Ectodermal cell (in vitro differentiated cells): Measurements from ENCODE around the gene ZNF532.
"Not testable (repeated sequence)": the region's sequence is repeated elsewhere in the genome, so short reads cannot be mapped to it uniquely, and the experiment has no call there.

Experiments used
- H3K27ac ChIP-seq: 2 replicates; pipeline ENCODE4 v1.7.0; 2013; ENCODE audit warnings: mild to moderate bottlenecking, low read depth, low read length; ENCODE audit not compliant: insufficient read depth, poor library complexity, severe bottlenecking
- H3K27me3 ChIP-seq: 2 replicates; pipeline ENCODE4 v1.7.0; 2013; ENCODE audit warnings: mild to moderate bottlenecking, low read length; ENCODE audit not compliant: insufficient read depth, control insufficient read depth, poor library complexity, severe bottlenecking
- H3K36me3 ChIP-seq: one replicate; pipeline ENCODE4 v1.7.0; 2013; ENCODE audit warnings: low read length; ENCODE audit not compliant: control insufficient read depth, insufficient read depth
- H3K4me1 ChIP-seq: one replicate; pipeline ENCODE4 v1.7.0; 2013; ENCODE audit warnings: low read length; ENCODE audit not compliant: control insufficient read depth, insufficient read depth
- H3K4me3 ChIP-seq: 2 replicates; pipeline ENCODE4 v1.7.0; 2013; ENCODE audit warnings: low read depth, low read length, control low read depth; ENCODE audit not compliant: insufficient read depth
- H3K9me3 ChIP-seq: 2 replicates; pipeline ENCODE4 v1.7.0; 2013; ENCODE audit warnings: mild to moderate bottlenecking, low read length, moderate library complexity; ENCODE audit not compliant: control insufficient read depth
- WGBS, 2 experiments: methylation state at CpG; one replicate each; pipeline ENCODE4 v1.1.7; 2013; ENCODE audit warnings: missing lambda C conversion rate in 2 of 2; 5-methylcytosine and 5-hydroxymethylcytosine counted together

The ZNF532 gene

GRCh38 chr18:59012815-59013705, 148.4 kb downstream of the ZNF532 start:
- Histone ChIP-seq H3K36me3 (no peaks in the 10 kb centered on the region), H3K27ac (no peak overlapping the region), H3K4me3 (no peak overlapping the region), H3K4me1 (no peaks in the 10 kb centered on the region), H3K27me3 (no peaks in the 10 kb centered on the region), H3K9me3 (peaks cover 3% of the 10 kb centered on the region)
- 59 to 63% methylated on average over 6 of the region's 6 CpGs for WGBS, 2 experiments

DNA sequence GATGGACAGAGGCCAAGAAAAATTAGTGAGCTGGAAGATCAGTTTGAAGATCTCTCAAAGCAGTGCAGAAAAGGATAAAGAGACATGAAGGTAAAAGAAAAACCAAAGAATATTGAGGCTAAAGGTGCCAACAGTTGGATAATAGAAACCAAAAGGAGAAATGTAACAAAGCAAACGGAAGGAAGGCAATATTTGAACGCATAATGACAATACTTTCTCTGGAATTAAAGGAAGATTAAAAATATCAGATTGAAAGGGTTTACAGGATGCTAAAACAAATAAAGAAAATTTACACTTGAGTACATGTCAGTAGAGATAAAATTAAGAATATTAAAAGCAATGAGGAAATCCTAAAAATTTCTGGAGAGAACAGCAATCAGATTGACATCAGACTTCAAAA, 149.1 kb downstream of the ZNF532 start:
- Histone ChIP-seq H3K4me3 (no peak overlapping the region), H3K27me3 (no peaks in the 10 kb centered on the region), H3K4me1 (no peaks in the 10 kb centered on the region), H3K9me3 (peaks cover 3% of the 10 kb centered on the region), H3K36me3 (no peaks in the 10 kb centered on the region), H3K27ac (no peak overlapping the region)
- 91 to 96% methylated on average over 2 of the region's 2 CpGs for WGBS, 2 experiments

DNA sequence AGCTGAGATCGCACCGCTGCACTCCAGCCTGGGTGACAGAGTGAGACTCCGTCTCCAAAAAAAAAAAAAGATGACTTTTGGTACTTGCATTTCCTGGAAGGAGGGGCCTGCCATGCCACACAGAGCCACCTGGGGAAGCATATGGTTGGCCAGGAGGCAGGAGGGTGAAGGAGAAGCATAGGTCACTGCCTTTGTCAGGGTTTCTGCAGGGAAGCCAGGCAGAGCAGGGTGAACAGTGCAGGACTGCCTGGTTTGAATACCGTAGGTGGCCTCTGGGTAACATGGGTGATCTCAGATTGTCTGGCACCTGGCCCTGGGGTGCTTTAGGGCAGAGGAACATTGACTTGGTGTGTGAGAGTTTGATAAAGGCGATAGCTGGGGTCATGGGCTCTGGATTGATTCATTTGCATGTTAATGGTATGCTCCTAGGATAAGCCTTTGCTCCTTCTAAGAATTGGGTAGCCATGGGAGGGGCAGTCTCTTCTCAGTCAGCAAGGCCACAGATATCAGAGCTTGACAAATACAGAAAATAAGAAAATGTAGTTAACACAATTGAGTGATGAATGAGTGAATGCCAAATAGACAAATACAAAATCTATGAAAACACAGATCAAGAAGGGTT, 151.0 kb downstream of the ZNF532 start:
- Histone ChIP-seq H3K4me3 (no peak overlapping the region), H3K9me3 (peaks cover 6% of the 10 kb centered on the region), H3K4me1 (no peaks in the 10 kb centered on the region), H3K36me3 (no peaks in the 10 kb centered on the region), H3K27ac (no peak overlapping the region), H3K27me3 (no peaks in the 10 kb centered on the region)
- WGBS, 2 experiments, result 77 to 78% methylated on average over 5 of the region's 5 CpGs

DNA sequence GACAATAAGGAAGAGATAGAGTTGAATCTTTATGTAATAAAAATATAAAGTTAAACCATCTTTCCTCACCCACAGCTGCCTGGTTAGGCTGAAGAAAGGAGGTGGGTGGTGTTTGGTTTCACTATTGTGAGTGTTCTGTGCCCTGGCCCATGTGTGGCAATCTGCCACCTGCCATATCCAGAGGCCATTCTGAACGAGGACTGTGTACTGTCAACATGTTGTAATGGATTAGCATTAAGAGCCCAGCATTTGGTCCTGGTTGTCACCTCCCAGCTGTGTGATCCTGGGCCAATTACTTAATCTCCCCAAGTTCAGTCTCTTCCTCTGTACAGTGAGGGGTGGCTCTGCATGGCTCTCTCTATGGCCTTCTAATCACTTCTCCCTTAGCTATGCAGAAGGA, 156.8 kb downstream of the ZNF532 start:
- H3K9me3 ChIP-seq, result peaks cover 6% of the 10 kb centered on the region
- H3K4me1 ChIP-seq, result no peaks in the 10 kb centered on the region
- H3K27ac ChIP-seq, result no peak overlapping the region
- H3K36me3 ChIP-seq, result no peaks in the 10 kb centered on the region
- no peaks in the 10 kb centered on the region for H3K27me3 ChIP-seq
- H3K4me3 ChIP-seq, result no peak overlapping the region
- 89 to 93% methylated on average over 1 of the region's 1 CpG for WGBS, 2 experiments

GRCh38 chr18:59022167-59022945, 157.7 kb downstream of the ZNF532 start:
- 87 to 90% methylated on average over 8 to 10 of the region's 10 CpGs for WGBS, 2 experiments
- Histone ChIP-seq H3K27me3 (no peaks in the 10 kb centered on the region), H3K4me3 (no peak overlapping the region), H3K9me3 (peaks cover 6% of the 10 kb centered on the region), H3K27ac (no peak overlapping the region), H3K4me1 (no peaks in the 10 kb centered on the region), H3K36me3 (no peaks in the 10 kb centered on the region)

- Histone ChIP-seq H3K36me3 (no peaks in the 10 kb centered on the region), H3K4me1 (no peaks in the 10 kb centered on the region), H3K9me3 (no peaks in the 10 kb centered on the region), H3K27me3 (no peaks in the 10 kb centered on the region), H3K4me3 (no peak overlapping the region), H3K27ac (no peak overlapping the region)
- 91% methylated on average over 3 of the region's 3 CpGs; no CpG with 5 or more reads in 1 of the 2 experiments for WGBS, 2 experiments
Measured at GRCh38 chr18:59024829-59025228, 160.2 kb downstream of the ZNF532 start.

DNA sequence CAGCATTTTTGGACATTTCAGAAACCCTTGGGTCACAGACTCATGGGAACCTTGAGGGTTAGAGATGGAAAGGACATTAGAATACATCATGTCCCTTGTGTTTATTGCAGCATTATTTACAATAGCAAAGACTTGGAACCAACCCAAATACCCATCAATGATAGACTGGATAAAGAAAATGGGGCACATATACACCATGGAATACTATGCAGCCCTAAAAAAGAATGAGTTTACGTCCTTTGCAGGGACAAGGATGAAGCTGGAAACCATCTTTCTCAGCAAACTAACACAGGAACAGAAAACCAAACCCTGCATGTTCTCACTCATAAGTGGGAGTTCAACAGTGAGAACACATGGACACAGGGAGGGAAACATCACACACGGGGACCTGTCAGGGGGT, 160.9 kb downstream of the ZNF532 start:
- not testable (repeated sequence) for H3K36me3 ChIP-seq, H3K27ac ChIP-seq, H3K27me3 ChIP-seq, H3K9me3 ChIP-seq, H3K4me3 ChIP-seq, H3K4me1 ChIP-seq
- 93 to 100% methylated on average over 2 of the region's 2 CpGs for WGBS, 2 experiments

DNA sequence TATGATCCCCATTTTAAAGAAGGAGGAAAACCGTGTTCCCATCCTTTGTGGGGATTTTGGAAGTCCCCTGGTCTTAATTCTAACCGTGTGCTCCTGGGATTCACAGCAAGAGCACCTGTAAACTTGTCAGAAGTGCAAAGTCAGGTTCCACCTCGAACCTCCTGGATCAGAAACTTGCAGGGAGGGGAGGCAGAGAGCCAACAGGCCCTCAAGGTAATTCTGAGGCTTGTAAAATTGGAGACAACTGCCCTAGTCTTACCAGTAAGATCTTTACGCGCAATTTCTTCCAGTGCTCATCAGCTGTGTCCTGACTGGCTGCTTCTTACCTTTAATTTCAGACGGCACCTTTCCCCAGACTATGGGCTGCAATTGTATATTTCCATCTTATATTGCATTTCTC, 161.7 kb downstream of the ZNF532 start:
- H3K4me3 ChIP-seq, result no peak overlapping the region
- H3K9me3 ChIP-seq, result no peaks in the 10 kb centered on the region
- no peaks in the 10 kb centered on the region for H3K4me1 ChIP-seq
- WGBS, 2 experiments, result 88 to 91% methylated on average over 6 of the region's 6 CpGs
- no peaks in the 10 kb centered on the region for H3K36me3 ChIP-seq
- no peaks in the 10 kb centered on the region for H3K27me3 ChIP-seq
- no peak overlapping the region for H3K27ac ChIP-seq

GRCh38 chr18:59026831-59027410, 162.2 kb downstream of the ZNF532 start:
- Histone ChIP-seq H3K9me3 (no peaks in the 10 kb centered on the region), H3K36me3 (no peaks in the 10 kb centered on the region), H3K4me1 (no peaks in the 10 kb centered on the region), H3K4me3 (no peak overlapping the region), H3K27me3 (no peaks in the 10 kb centered on the region), H3K27ac (no peak overlapping the region)
- WGBS, 2 experiments, result 91% methylated on average over 12 of the region's 12 CpGs
